Retinal pigment epithelial cell (primary cell): ENCODE measurements around the gene PTP4A1.

ENCODE experiments used
- DNase-seq: peaks from one replicate; pipeline ENCODE4 v3.0.0-alpha.2; 2010; ENCODE audit warnings: low read depth
- H3K4me3 ChIP-seq: 2 replicates; pipeline ENCODE4 v1.5.1; 2011; ENCODE audit warnings: mild to moderate bottlenecking, low read length, control low read depth, moderate library complexity
- TF ChIP-seq, protein P1 (sequence below): conservative IDR thresholded peaks from 2 replicates; pipeline ENCODE4 v1.5.1; 2011; ENCODE audit warnings: low read depth, low read length, control low read depth, inconsistent platforms

PTP4A1 gene

DNA sequence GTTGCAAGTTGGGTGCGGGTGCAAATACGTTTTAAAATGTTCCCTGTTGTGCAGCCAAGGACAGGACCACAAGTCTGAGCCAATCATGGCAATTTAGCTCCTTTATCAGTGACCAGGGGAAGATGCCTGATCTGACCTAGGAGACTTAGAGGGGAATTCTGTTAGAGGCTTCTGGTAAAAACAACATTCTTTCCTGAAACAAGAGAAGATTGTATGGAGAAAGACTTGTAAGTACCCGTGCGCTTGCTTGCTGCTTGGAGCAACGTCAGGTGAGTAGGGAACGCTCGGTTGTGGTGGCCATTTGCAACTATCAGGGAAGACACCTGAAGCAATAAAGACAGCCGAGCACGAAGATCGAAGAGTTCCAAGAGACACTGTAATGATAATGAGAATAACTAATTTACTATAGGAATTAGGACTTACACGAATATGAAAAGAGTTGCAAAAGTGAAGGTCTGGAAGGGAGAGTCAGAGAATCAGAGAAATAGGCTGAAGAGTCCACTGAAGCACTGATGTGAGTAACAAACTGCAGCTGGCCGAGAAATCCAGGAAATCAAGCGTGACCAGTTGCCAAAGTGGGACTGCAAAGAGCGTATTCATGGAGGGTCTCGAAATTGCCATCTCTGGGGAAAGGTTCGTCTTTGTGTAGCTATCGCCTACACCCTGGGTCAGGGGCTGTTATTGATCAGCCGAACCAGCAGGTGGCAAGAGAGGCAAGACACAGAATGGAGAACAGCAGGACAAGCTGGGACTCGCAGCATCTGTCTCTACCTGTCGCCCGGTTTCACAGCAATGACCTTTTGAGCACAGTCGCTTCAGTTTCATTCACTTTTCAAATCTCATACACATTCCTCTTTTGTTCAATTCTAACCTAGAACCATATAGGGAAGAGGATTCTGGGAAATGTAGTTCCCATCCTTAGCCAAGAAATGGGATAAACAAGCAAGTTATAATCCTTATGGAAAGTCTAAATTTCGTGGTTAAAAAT is 26.1 kb downstream of the PTP4A1 start:
- TF ChIP-seq, protein P1, sequence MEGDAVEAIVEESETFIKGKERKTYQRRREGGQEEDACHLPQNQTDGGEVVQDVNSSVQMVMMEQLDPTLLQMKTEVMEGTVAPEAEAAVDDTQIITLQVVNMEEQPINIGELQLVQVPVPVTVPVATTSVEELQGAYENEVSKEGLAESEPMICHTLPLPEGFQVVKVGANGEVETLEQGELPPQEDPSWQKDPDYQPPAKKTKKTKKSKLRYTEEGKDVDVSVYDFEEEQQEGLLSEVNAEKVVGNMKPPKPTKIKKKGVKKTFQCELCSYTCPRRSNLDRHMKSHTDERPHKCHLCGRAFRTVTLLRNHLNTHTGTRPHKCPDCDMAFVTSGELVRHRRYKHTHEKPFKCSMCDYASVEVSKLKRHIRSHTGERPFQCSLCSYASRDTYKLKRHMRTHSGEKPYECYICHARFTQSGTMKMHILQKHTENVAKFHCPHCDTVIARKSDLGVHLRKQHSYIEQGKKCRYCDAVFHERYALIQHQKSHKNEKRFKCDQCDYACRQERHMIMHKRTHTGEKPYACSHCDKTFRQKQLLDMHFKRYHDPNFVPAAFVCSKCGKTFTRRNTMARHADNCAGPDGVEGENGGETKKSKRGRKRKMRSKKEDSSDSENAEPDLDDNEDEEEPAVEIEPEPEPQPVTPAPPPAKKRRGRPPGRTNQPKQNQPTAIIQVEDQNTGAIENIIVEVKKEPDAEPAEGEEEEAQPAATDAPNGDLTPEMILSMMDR = peak; percentile 92
- no peak for DNase-seq
- H3K4me3 ChIP-seq = peak overlapping the region; percentile 65

DNA sequence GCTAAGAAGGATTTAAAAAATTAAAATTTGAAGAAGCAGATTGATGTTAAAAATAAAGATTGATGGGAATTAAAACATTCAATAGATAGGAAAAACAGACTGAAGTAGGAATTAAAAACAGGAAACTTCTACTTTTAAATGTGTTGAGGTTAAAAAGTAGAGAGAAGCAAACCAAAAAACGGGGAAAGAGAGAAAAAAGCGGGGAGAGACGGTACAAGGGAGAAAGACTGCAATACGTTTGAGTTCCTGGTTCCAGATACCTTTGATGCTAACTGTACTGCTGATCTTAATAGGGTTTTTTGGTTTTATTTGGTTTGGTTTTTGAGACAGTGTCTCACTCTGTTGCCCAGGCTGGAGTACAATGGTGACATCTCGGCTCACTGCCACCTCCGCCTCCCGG is 27.0 kb downstream of the PTP4A1 start:
- no peak for DNase-seq
- no peak overlapping the region for H3K4me3 ChIP-seq
- TF ChIP-seq, protein P1 = no peak

DNA sequence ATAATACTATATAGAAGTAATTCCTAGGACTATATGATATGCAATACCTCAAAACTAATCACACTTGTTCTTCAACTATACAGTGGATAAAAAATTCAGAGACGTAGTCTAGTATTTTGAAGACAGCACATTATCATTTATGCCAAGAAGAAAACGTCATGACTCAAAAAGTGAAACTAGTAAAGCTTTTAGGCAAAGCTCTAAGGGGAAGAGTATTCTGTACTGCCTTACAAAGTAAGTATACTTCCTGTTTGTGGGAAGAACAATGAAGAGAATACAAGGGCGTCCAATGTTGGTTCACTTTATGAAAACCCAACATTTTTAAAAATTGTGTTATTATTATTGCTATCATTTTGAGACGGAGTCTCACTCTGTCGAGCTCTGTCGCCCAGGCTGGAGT is 27.9 kb downstream of the PTP4A1 start:
- H3K4me3 ChIP-seq = no peak overlapping the region
- TF ChIP-seq, protein P1 = no peak

DNA sequence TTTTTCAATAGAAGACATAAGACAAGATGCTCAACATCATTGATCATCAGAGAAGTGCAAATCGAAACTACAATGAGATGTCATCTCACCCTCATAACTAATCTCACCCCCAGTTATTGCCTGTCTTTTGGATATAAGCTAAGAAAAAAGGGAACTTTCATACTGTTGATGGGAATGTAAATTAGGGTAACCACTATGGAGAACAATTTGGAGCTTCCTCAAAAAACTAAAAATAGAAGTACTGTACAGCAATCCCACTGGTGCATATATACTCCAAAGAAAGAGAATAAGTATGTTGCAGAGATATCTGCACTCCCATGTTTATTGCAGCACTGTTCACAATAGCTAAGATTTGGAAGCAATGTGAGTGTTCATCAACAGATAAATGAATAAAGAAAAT is 37.0 kb downstream of the PTP4A1 start:
- TF ChIP-seq, protein P1 = no peak
- no peak overlapping the region for H3K4me3 ChIP-seq
- DNase-seq = no peak

More for the DNA sequence above, 27.9 kb downstream of the PTP4A1 start:
- DNase-seq = no peak

DNA sequence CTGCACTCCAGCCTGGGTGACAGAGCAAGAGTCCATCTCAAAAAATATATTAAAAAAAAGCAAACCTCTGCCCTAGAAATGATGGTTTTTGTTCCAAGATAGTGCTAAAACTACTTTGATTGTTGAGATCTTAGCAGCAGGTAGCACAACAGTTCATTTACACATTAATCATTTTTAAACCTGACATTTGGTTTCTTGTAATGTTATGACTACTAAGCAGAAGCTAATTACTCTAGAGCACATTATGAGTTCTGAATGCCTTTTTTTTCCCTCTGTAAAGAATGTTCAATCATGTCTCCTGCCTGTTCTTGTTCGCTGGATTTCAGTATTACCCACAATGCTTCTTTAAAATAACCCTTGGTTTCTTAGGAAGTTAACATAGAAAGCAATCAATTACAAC is 38.7 kb downstream of the PTP4A1 start:
- TF ChIP-seq, protein P1 = no peak
- no peak overlapping the region for H3K4me3 ChIP-seq
- DNase-seq = no peak

DNA sequence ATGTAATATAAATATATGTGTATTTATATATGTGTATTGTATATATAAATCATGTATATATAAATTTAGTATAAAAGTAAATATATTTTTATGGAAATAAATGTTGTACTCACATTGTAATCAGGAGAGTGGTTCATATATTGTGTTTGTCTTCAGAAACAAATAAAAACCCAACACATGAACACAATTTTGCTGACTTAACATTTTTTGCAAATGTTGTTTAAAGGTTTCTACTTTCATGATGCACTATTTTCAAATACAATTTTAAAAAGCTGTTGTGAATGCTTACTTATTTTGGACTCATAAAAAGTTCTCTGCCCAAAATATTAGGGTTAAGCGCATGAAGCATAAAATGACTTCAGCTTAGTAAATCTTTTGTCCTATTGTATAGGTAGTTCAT is 39.3 kb downstream of the PTP4A1 start:
- TF ChIP-seq, protein P1 = no peak
- H3K4me3 ChIP-seq = no peak overlapping the region

DNA sequence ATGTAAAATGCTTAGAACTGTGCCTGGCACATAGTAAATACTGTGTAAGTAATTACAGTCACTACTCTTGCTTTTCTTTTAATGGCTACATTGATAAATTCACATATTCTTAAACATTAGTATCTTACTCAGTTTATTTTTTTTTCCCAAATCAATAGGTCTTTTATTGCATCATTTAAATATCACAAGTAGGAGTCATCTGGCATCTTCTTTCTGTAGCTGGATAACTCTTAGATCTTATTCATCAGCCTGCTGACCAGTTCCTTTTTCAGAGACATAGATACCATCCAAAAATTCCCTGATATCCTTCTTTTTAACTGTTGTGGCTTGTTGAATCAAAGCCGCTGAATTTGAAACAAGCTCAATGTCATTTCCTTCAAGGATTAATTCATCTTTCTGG is 43.3 kb downstream of the PTP4A1 start:
- no peak for DNase-seq
- TF ChIP-seq, protein P1 = no peak

More for the DNA sequence above, 39.3 kb downstream of the PTP4A1 start:
- no peak for DNase-seq

More for the DNA sequence above, 43.3 kb downstream of the PTP4A1 start:
- H3K4me3 ChIP-seq = no peak overlapping the region
